Suprapubic skin (tissue), 3 donors: ENCODE data around the gene MBP.

Experiments
- POLR2A ChIP-seq, 2 donors: fragments of 450-650 bp; IDR thresholded peaks; one replicate each; pipeline ENCODE4 v1.6.1; 2017; ENCODE audit warnings: antibody characterized with exemption in 2 of 2, mild to moderate bottlenecking in 2 of 2, moderate library complexity in 2 of 2
- TF ChIP-seq, protein P1 (sequence below), 2 donors: fragments of 200-600 bp in 1 of 2; fragments of 450-650 bp in 1 of 2; sonication (generic) in 1 of 2; IDR thresholded peaks; one replicate each; pipeline ENCODE4 v1.5.1; 2016 to 2019; ENCODE audit warnings: antibody characterized with exemption in 2 of 2, mild to moderate bottlenecking in 1 of 2, moderate library complexity in 1 of 2

DNA sequence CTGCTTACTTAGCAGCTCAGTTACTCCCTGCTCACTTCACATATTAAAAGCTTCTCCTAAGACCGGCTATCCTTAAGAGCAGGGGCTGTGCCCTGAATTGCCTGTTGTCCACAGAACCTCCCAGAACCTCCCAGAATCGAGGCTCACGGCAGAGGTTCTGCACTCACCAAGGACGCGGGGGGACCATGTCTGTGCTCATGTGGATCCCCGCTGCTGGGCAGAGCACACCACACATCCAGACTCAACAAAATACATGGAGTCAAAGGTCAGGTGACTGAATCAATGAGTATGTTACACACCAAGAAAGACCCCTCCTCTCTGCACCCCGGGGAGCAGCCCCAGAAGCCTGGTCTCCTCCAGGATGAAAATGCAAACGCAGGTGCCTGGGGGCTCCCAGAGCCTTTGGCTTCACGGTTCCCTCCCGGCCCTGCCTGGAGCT is 149.0 kb downstream of the MBP start:
- TF ChIP-seq POLR2A (IDR thresholded peaks at IDR 0.05), result no peak
- TF ChIP-seq, protein P1, sequence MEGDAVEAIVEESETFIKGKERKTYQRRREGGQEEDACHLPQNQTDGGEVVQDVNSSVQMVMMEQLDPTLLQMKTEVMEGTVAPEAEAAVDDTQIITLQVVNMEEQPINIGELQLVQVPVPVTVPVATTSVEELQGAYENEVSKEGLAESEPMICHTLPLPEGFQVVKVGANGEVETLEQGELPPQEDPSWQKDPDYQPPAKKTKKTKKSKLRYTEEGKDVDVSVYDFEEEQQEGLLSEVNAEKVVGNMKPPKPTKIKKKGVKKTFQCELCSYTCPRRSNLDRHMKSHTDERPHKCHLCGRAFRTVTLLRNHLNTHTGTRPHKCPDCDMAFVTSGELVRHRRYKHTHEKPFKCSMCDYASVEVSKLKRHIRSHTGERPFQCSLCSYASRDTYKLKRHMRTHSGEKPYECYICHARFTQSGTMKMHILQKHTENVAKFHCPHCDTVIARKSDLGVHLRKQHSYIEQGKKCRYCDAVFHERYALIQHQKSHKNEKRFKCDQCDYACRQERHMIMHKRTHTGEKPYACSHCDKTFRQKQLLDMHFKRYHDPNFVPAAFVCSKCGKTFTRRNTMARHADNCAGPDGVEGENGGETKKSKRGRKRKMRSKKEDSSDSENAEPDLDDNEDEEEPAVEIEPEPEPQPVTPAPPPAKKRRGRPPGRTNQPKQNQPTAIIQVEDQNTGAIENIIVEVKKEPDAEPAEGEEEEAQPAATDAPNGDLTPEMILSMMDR (IDR thresholded peaks at IDR 0.05), result no peak
